ENCODE results near the gene ARNT2.

ARNT2 gene

DNA sequence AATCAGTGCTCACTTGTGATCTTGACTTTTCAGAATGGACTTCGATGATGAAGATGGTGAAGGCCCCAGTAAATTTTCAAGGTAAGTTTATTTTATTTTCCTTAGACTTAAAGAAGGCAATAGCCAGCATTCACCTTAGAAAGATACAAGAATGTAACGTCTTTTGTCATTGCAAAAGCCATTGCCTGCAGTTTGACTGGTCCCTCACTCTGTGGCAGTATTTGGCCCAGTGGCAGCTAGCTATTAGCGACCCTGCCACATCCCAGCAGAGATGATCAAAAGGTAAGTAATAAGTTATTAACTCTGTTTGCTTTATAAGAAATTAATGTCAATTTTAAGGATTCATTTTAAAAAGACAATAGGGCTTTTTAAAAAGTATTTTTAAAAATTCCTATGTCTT lies 53.7 kb downstream of the ARNT2 start:
- DNase-seq (ENCODE audit: insufficient read length, low spot score) (no peak), FAIRE-seq (no peak)
- TF ChIP-seq, protein P1, sequence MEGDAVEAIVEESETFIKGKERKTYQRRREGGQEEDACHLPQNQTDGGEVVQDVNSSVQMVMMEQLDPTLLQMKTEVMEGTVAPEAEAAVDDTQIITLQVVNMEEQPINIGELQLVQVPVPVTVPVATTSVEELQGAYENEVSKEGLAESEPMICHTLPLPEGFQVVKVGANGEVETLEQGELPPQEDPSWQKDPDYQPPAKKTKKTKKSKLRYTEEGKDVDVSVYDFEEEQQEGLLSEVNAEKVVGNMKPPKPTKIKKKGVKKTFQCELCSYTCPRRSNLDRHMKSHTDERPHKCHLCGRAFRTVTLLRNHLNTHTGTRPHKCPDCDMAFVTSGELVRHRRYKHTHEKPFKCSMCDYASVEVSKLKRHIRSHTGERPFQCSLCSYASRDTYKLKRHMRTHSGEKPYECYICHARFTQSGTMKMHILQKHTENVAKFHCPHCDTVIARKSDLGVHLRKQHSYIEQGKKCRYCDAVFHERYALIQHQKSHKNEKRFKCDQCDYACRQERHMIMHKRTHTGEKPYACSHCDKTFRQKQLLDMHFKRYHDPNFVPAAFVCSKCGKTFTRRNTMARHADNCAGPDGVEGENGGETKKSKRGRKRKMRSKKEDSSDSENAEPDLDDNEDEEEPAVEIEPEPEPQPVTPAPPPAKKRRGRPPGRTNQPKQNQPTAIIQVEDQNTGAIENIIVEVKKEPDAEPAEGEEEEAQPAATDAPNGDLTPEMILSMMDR (IDR thresholded peaks at IDR 0.05; ENCODE audit: insufficient read depth, missing control alignments): no peak

DNA sequence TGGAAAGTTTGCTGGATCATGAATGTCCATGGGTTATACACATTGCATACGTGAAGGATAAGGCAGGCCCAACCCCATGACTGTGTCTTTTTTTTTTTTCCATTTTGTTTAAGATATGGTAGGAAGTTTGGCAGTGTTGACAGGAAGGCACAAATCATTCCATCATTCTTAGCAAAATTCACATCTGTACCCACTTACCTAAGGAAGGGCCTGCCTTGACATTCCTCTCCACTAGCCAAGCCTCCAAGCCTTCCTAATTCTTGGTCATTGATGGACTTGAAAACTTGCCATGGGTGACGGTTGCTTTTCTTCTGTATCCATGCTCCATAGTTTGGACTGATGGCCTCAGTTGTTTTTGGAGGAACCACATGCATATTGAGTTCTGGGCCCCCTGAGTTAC lies 54.4 kb downstream of the ARNT2 start:
- DNase-seq (ENCODE audit: insufficient read length, low spot score): no peak
- TF ChIP-seq, protein P1 (IDR thresholded peaks at IDR 0.05; ENCODE audit: insufficient read depth, missing control alignments): no peak
- no peak for FAIRE-seq

DNA sequence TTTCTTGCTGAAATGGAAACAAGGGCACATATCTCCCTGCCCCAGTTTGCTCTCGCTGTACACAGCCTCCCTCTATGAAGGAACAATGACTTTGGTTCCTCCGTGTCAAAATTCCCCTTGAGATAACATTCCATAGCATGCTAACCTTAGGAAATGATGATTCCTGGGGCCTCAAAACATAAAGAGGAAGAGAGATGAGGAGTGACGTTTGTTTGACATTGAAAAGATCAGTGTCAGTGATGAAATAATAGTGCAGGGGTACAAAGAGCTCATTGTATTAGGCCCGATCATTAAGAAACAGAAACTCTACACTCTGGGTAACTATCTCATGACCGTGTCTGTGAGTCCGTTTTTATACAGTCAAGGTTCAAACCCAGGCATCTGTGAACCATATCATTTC lies 55.2 kb downstream of the ARNT2 start:
- DNase-seq (ENCODE audit: insufficient read length, low spot score) (no peak), FAIRE-seq (no peak)
- TF ChIP-seq, protein P1 (IDR thresholded peaks at IDR 0.05; ENCODE audit: insufficient read depth, missing control alignments): no peak

DNA sequence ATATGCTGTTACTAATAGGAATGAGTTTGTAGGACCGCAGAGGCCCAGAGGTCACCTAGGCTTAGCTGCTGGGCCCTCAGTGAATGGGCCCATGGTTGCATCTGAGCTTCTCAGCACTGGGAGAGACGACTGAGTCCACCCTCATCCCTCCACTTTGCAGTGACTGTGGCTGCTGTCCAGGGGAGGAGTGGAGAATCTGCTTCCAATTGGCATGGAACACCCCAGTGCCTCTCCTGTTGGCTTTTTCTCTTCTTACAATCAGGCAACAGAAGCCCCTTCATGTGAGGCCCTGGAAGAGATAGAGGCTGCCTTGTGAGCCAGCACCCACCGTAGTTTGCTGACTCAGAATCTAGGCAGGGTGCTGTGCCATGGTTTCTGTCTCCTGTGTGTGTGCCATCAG lies 55.6 kb downstream of the ARNT2 start:
- no peak for DNase-seq (ENCODE audit: insufficient read length, low spot score)
- TF ChIP-seq, protein P1 (IDR thresholded peaks at IDR 0.05; ENCODE audit: insufficient read depth, missing control alignments): no peak
- FAIRE-seq: no peak

DNA sequence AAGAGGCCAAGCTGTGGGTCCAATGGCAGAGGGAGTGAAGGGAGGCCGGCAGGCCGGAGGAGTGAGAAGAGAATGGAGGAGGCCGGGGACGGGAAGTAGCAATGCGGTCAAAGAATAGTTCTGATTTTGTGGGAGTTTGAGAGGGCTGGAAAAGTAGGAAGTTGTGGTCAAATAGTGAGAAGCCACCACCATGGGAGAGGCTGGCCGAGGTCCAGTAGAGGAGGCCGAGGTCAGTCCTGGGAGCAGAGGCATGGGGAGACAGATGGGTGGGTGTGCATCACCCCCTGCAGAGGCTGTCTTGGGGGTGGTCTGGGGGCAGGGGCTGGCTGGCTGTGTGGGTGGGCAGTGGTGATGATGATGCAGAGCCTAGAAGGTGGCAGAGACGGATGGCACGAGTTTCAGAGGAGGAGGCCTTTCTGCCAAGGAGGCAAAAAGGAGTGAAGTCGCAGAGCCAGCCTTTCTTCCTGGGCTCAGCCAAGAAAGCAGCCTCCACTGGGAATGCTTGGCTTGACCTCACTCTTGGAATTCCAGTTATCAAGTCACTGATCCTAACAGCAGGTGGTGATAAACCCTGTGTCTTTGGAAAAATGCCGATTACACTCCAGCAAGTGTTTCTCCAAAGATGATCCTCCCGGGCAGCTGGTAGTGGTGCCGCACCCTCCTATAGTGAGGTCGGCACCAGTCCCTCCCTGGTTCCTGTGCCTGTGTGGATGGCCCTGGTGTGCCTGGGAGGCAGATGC lies 57.3 kb downstream of the ARNT2 start:
- TF ChIP-seq, protein P1 (IDR thresholded peaks at IDR 0.05; ENCODE audit: insufficient read depth, missing control alignments): no peak
- DNase-seq (ENCODE audit: insufficient read length, low spot score) (no peak), FAIRE-seq (no peak)

DNA sequence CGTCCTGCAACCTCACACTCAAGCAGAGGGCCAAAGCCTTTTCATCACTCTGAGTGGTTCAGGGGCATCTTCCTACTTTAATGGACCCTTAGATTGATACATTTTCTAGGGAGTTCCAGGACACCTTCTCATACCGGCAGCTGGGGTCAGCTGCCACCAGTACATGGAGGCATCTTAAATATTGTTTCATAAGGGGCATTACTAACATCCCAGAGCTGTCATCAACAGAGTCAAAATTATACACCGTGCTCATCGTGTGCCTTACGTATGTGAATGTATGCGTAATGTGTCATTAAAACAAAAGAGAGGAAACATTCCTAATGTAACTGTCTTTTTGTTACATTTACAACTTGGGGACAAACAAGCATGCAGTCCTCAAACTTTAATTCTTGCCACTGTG lies 57.9 kb downstream of the ARNT2 start:
- TF ChIP-seq, protein P1 (IDR thresholded peaks at IDR 0.05; ENCODE audit: insufficient read depth, missing control alignments): no peak
- no peak for DNase-seq (ENCODE audit: insufficient read length, low spot score)
- FAIRE-seq: no peak

DNA sequence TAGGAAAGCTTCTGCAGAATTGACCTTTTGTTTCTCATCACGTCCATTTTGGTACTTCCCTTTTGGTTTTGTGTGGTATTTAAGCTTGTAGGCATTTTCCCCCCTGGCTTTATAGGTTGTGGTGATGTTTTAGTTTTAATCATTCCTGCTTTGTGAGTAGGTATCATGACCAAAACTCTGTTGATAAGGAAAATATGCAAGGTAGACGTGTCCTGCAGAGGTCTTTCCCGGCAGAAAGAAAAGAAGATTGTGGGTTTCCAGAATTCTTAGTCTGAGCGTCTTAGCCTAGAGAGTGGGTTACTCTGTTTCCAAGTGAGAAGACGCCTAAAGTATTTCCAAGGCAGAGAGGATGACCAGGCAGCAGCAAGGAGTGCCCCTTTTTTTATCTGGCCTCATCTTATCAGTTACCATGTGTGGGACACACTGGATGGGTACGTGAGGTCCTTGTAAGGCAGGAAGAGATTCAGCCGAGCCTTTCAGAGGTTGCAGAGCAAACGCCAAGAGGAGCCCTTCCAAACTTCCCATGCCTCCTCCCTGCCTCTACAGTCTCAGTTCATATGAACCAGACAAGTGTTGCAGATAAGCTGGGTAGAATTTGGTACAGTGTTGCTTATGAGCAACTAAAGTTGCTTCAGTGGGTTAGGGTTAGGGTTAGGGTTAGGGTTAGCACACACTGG lies 58.8 kb downstream of the ARNT2 start:
- FAIRE-seq (no peak), DNase-seq (ENCODE audit: insufficient read length, low spot score) (no peak)
- TF ChIP-seq, protein P1 (IDR thresholded peaks at IDR 0.05; ENCODE audit: insufficient read depth, missing control alignments): no peak
